Measurements from ENCODE around the gene CSTF1.

Gene CSTF1

DNA sequence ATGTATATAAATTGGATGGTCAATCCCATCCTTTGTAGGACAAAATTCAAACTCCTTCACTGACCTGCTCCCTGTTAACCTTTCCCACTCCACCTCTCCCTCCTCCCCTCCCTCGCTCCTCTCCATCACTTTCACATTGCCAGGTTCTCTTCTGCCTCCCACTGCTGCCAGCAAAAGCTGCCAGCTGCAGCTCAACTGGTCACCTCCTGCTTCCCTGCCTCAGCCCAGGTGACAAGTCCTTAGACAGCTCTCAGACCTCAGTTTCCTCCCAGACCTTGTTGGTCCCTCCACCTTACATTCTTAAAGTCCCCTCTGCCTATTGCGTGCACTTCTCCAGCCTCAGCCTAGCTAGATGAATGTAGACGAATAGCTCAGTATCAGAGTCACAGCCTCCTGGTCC lies 52.7 kb downstream of the CSTF1 start:
- TF ChIP-seq, protein P1, sequence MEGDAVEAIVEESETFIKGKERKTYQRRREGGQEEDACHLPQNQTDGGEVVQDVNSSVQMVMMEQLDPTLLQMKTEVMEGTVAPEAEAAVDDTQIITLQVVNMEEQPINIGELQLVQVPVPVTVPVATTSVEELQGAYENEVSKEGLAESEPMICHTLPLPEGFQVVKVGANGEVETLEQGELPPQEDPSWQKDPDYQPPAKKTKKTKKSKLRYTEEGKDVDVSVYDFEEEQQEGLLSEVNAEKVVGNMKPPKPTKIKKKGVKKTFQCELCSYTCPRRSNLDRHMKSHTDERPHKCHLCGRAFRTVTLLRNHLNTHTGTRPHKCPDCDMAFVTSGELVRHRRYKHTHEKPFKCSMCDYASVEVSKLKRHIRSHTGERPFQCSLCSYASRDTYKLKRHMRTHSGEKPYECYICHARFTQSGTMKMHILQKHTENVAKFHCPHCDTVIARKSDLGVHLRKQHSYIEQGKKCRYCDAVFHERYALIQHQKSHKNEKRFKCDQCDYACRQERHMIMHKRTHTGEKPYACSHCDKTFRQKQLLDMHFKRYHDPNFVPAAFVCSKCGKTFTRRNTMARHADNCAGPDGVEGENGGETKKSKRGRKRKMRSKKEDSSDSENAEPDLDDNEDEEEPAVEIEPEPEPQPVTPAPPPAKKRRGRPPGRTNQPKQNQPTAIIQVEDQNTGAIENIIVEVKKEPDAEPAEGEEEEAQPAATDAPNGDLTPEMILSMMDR (IDR thresholded peaks at IDR 0.05; ENCODE audit: poor library complexity, severe bottlenecking) = no peak
- no peaks in the 10 kb centered on the region for H3K4me1 ChIP-seq (ENCODE audit: insufficient read depth, poor library complexity, severe bottlenecking)
- ATAC-seq (ENCODE audit: low read depth) = peak; percentile 13; the same call in 1 of the 3 replicates
- DNase-seq (ENCODE audit: low spot score) = no peak
- no peak overlapping the region for H3K4me3 ChIP-seq (ENCODE audit: severe bottlenecking)
- H3K36me3 ChIP-seq (ENCODE audit: low read depth) = no peaks in the 10 kb centered on the region
- no peaks in the 10 kb centered on the region for H3K27me3 ChIP-seq (ENCODE audit: insufficient read depth, poor library complexity, severe bottlenecking)
- no peaks in the 10 kb centered on the region for H3K9me3 ChIP-seq (ENCODE audit: severe bottlenecking)
- H3K27ac ChIP-seq (ENCODE audit: poor library complexity, severe bottlenecking) = no peak overlapping the region

DNA sequence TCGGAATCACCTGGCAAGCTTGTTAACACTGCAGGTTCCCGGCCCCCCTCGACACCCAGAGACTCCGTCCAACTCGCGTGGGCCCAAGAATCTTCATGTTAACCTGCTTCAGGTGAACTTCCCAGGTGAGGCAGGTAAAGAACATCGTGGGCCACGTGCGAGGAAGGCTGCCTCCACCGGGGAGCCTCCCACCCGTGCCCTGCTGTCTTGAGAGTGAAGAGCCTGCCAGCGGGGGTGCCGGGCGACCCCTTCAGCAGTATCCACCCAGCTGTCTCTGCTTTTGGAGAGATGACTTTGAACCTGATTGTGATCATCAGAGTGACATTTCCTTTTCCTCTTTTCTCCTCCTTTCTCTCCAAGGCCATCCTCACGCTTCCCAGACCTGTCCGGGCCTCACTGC lies 53.1 kb downstream of the CSTF1 start:
- no peaks in the 10 kb centered on the region for H3K36me3 ChIP-seq (ENCODE audit: low read depth)
- H3K9me3 ChIP-seq (ENCODE audit: severe bottlenecking) = no peaks in the 10 kb centered on the region
- no peak overlapping the region for H3K4me3 ChIP-seq (ENCODE audit: severe bottlenecking)
- H3K27ac ChIP-seq (ENCODE audit: poor library complexity, severe bottlenecking) = no peak overlapping the region
- DNase-seq (ENCODE audit: low spot score) (no peak), ATAC-seq (ENCODE audit: low read depth) (no peak)
- TF ChIP-seq, protein P1 (IDR thresholded peaks at IDR 0.05; ENCODE audit: poor library complexity, severe bottlenecking) = no peak
- no peaks in the 10 kb centered on the region for H3K4me1 ChIP-seq (ENCODE audit: insufficient read depth, poor library complexity, severe bottlenecking)
- H3K27me3 ChIP-seq (ENCODE audit: insufficient read depth, poor library complexity, severe bottlenecking) = no peaks in the 10 kb centered on the region

DNA sequence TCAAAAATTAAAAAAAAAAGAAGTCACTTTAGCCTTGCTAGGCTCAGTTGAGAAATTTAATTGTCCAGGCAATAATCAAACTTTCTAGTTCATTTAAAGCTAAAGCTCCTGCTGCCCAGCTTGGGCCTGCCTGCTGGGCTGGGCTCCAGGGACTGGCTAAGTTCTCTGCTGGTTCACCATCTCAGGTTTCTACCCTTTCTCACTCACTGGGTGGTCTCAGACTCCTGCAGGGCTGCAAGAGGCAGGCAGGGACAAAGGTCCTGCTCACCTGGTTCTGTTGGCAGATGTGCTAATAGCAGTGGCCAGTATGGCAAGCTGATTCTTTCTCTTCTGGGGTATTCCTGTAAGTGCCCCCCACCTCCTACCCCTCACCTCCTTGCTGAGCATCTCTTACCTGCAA lies 54.8 kb downstream of the CSTF1 start:
- H3K4me1 ChIP-seq (ENCODE audit: insufficient read depth, poor library complexity, severe bottlenecking) = no peaks in the 10 kb centered on the region
- TF ChIP-seq, protein P1 (IDR thresholded peaks at IDR 0.05; ENCODE audit: poor library complexity, severe bottlenecking) = no peak
- no peak overlapping the region for H3K27ac ChIP-seq (ENCODE audit: poor library complexity, severe bottlenecking)
- ATAC-seq (ENCODE audit: low read depth) (no peak), DNase-seq (ENCODE audit: low spot score) (no peak)
- H3K36me3 ChIP-seq (ENCODE audit: low read depth) = no peaks in the 10 kb centered on the region
- no peaks in the 10 kb centered on the region for H3K27me3 ChIP-seq (ENCODE audit: insufficient read depth, poor library complexity, severe bottlenecking)
- H3K4me3 ChIP-seq (ENCODE audit: severe bottlenecking) = no peak overlapping the region
- no peaks in the 10 kb centered on the region for H3K9me3 ChIP-seq (ENCODE audit: severe bottlenecking)

DNA sequence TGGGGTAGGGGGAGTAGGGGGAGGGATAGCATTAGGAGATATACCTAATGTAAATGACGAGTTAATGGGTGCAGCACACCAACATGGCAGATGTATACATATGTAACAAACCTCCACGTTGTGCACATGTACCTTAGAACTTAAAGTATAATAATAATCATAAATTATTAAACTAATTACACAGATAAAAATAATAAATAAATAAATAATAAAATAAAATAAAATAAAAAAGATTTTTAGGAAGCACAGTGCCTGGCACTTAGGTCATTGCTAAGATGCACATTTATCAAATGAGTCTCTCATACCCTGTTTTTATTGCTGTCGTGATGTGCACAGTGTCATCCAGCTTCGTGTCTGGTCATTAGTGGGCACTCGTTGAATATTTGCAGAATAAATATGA lies 57.0 kb downstream of the CSTF1 start:
- H3K4me1 ChIP-seq (ENCODE audit: insufficient read depth, poor library complexity, severe bottlenecking) = no peaks in the 10 kb centered on the region
- no peak overlapping the region for H3K27ac ChIP-seq (ENCODE audit: poor library complexity, severe bottlenecking)
- no peak overlapping the region for H3K4me3 ChIP-seq (ENCODE audit: severe bottlenecking)
- no peak for ATAC-seq (ENCODE audit: low read depth)
- TF ChIP-seq, protein P1 (IDR thresholded peaks at IDR 0.05; ENCODE audit: poor library complexity, severe bottlenecking) = no peak
- H3K36me3 ChIP-seq (ENCODE audit: low read depth) = no peaks in the 10 kb centered on the region
- H3K27me3 ChIP-seq (ENCODE audit: insufficient read depth, poor library complexity, severe bottlenecking) = no peaks in the 10 kb centered on the region
- DNase-seq (ENCODE audit: low spot score) = no peak
- no peaks in the 10 kb centered on the region for H3K9me3 ChIP-seq (ENCODE audit: severe bottlenecking)

DNA sequence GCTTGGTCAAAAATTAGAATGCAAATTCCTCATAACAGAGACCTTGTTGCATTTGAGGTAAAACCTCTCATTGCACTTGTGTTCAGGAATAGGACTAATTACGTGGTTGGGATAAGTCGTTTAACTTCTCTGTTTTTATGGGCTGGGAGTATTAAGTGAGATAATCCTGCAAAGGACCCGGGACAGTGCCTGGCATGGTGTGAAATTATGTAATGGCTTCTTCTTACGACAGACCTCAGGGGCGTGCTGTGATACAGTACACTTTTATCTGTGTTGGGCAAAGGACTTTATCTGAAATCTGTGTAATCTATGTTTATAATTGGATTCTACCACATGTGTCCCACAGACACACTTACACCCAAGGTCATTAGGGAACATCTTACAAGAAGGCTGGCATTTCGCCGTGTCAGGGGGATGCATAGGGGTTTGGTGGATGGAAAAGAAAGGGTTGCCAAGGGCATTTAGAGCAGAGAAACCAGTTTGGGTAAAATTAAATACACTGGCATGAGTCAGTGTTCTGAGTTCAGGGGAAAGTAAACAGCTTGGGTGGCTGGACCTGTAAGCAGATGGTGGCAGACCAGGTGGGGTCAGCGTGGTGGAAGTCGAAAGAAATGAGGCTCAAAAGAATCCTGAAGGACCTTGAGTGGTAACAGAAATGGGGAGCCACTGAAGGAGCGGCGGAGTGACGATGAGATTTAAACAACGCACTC lies 58.8 kb downstream of the CSTF1 start:
- H3K36me3 ChIP-seq (ENCODE audit: low read depth) = no peaks in the 10 kb centered on the region
- H3K4me3 ChIP-seq (ENCODE audit: severe bottlenecking) = no peak overlapping the region
- ATAC-seq (ENCODE audit: low read depth) (no peak), DNase-seq (ENCODE audit: low spot score) (no peak)
- H3K4me1 ChIP-seq (ENCODE audit: insufficient read depth, poor library complexity, severe bottlenecking) = no peaks in the 10 kb centered on the region
- no peak overlapping the region for H3K27ac ChIP-seq (ENCODE audit: poor library complexity, severe bottlenecking)
- TF ChIP-seq, protein P1 (IDR thresholded peaks at IDR 0.05; ENCODE audit: poor library complexity, severe bottlenecking) = no peak
- no peaks in the 10 kb centered on the region for H3K9me3 ChIP-seq (ENCODE audit: severe bottlenecking)
- no peaks in the 10 kb centered on the region for H3K27me3 ChIP-seq (ENCODE audit: insufficient read depth, poor library complexity, severe bottlenecking)

All from RWPE2 (cell line).